HEK293 (cell line): Measurements from ENCODE around the gene RGS9.

Source experiments
- CTCF ChIA-PET: fragments of 350-600 bp; formaldehyde crosslinking; extraction: SDS; loops from one replicate; lab custom pipeline; 2021; ENCODE audit warnings: antibody characterized with exemption; lab: Yijun Ruan, JAX
- POLR2A ChIA-PET: fragments of 300-600 bp; formaldehyde crosslinking; extraction: SDS; loops from one replicate; lab custom pipeline; 2020; ENCODE audit warnings: antibody characterized with exemption, inconsistent platforms; lab: Yijun Ruan, JAX
- H3K27ac ChIP-seq: fragments of 200-500 bp; sonication (Bioruptor generic); 2 replicates; pipeline ENCODE4 v1.5.1; 2014; ENCODE audit warnings: low read depth, low read length, control low read depth, inconsistent platforms; ENCODE audit errors: extremely low read depth
- H3K36me3 ChIP-seq, 2 experiments: fragments of 200-500 bp in 1 of 2; sonication (Bioruptor generic) in 1 of 2; 1 replicate in 1 of 2; 2 replicates in 1 of 2; pipeline ENCODE4 v1.5.1; 2014 to 2017; ENCODE audit warnings: inconsistent platforms in 2 of 2, low read length in 2 of 2; ENCODE audit not compliant: control insufficient read depth in 2 of 2, insufficient read depth in 1 of 2
- H3K4me1 ChIP-seq: fragments of 200-500 bp; sonication (Bioruptor generic); 2 replicates; pipeline ENCODE4 v1.5.1; 2014; ENCODE audit warnings: mild to moderate bottlenecking, low read length, inconsistent platforms; ENCODE audit not compliant: control insufficient read depth, insufficient read depth
- H3K4me3 ChIP-seq: 2 replicates; pipeline ENCODE4 v1.5.1; 2011; ENCODE audit warnings: low read depth, mild to moderate bottlenecking, control low read depth, low read length, moderate library complexity
- H3K9me3 ChIP-seq: fragments of 200-500 bp; sonication (Bioruptor generic); 2 replicates; pipeline ENCODE4 v1.5.1; 2014; ENCODE audit warnings: low read depth, low read length, inconsistent platforms; ENCODE audit not compliant: control insufficient read depth, insufficient read depth
- EGR2 ChIP-seq: fragments of 450-650 bp; formaldehyde crosslinking; IDR thresholded peaks from 2 replicates; pipeline ENCODE4 v1.5.1; 2016; ENCODE audit warnings: low read depth, missing biosample characterization, missing genetic modification characterization
- HOXA7 ChIP-seq: sonication (generic); formaldehyde crosslinking; IDR thresholded peaks from 2 replicates; pipeline ENCODE4 v1.8.1; 2022; ENCODE audit warnings: missing genetic modification reagents, borderline replicate concordance
- MEIS1 ChIP-seq: sonication (generic); formaldehyde crosslinking; IDR thresholded peaks from 2 replicates; pipeline ENCODE4 v1.8.1; 2022; ENCODE audit warnings: missing genetic modification reagents, mild to moderate bottlenecking, borderline replicate concordance
- OVOL3 ChIP-seq: fragments of 450-650 bp; formaldehyde crosslinking; IDR thresholded peaks from 2 replicates; pipeline ENCODE4 v1.5.1; 2016; ENCODE audit warnings: missing biosample characterization, missing genetic modification characterization
- ZBTB48 ChIP-seq: fragments of 450-650 bp; formaldehyde crosslinking; IDR thresholded peaks from 2 replicates; pipeline ENCODE4 v1.5.1; 2016; ENCODE audit warnings: missing biosample characterization, missing genetic modification characterization
- ZBTB8A ChIP-seq: fragments of 450-650 bp; formaldehyde crosslinking; IDR thresholded peaks from 2 replicates; pipeline ENCODE4 v1.5.1; 2016; ENCODE audit warnings: missing biosample characterization, missing genetic modification characterization
- ZNF169 ChIP-seq: fragments of 450-650 bp; formaldehyde crosslinking; IDR thresholded peaks from 2 replicates; pipeline ENCODE4 v1.5.1; 2016; ENCODE audit warnings: missing biosample characterization, missing genetic modification characterization
- ZNF175 ChIP-seq: fragments of 450-650 bp; formaldehyde crosslinking; IDR thresholded peaks from 2 replicates; pipeline ENCODE4 v1.5.1; 2016; ENCODE audit warnings: missing biosample characterization, missing genetic modification characterization
- ZNF23 ChIP-seq: fragments of 450-650 bp; formaldehyde crosslinking; IDR thresholded peaks from 2 replicates; pipeline ENCODE4 v1.5.1; 2016; ENCODE audit warnings: missing biosample characterization, missing genetic modification characterization, borderline replicate concordance
- ZNF404 ChIP-seq: fragments of 450-650 bp; formaldehyde crosslinking; IDR thresholded peaks from 2 replicates; pipeline ENCODE4 v1.5.1; 2017; ENCODE audit warnings: missing biosample characterization, missing genetic modification characterization
- ZNF433 ChIP-seq: fragments of 450-650 bp; formaldehyde crosslinking; IDR thresholded peaks from 2 replicates; pipeline ENCODE4 v1.5.1; 2016; ENCODE audit warnings: missing biosample characterization, missing genetic modification characterization, low read depth
- ZNF555 ChIP-seq: fragments of 450-650 bp; formaldehyde crosslinking; conservative IDR thresholded peaks from 2 replicates; pipeline ENCODE4 v1.5.1; 2017; ENCODE audit warnings: missing biosample characterization, mild to moderate bottlenecking, missing genetic modification characterization, inconsistent platforms
- ZNF664 ChIP-seq: fragments of 450-650 bp; formaldehyde crosslinking; IDR thresholded peaks from 2 replicates; pipeline ENCODE4 v1.5.1; 2016; ENCODE audit warnings: missing biosample characterization, missing genetic modification characterization
- TF ChIP-seq, protein P1 (sequence below): fragments of 450-650 bp; formaldehyde crosslinking; IDR thresholded peaks from 2 replicates; pipeline ENCODE4 v1.5.1; 2016; ENCODE audit warnings: missing biosample characterization, missing genetic modification characterization, low read depth
- TF ChIP-seq, protein P2 (sequence below): fragments of 450-650 bp; formaldehyde crosslinking; conservative IDR thresholded peaks from 2 replicates; pipeline ENCODE4 v1.5.1; 2016; ENCODE audit warnings: low read depth, missing biosample characterization, missing genetic modification characterization
- TF ChIP-seq, protein P3 (sequence below): fragments of 450-650 bp; formaldehyde crosslinking; IDR thresholded peaks from 2 replicates; pipeline ENCODE4 v1.5.1; 2017; ENCODE audit warnings: missing biosample characterization, missing genetic modification characterization
- TF ChIP-seq, protein P4 (sequence below): IDR thresholded peaks from 2 replicates; pipeline ENCODE4 v1.6.1; 2011; ENCODE audit warnings: mild to moderate bottlenecking, low read depth, low read length, borderline replicate concordance
- TF ChIP-seq, protein P5 (sequence below): fragments of 450-650 bp; formaldehyde crosslinking; IDR thresholded peaks from 2 replicates; pipeline ENCODE4 v1.5.1; 2017; ENCODE audit warnings: missing biosample characterization, missing genetic modification characterization

RGS9 gene

DNA sequence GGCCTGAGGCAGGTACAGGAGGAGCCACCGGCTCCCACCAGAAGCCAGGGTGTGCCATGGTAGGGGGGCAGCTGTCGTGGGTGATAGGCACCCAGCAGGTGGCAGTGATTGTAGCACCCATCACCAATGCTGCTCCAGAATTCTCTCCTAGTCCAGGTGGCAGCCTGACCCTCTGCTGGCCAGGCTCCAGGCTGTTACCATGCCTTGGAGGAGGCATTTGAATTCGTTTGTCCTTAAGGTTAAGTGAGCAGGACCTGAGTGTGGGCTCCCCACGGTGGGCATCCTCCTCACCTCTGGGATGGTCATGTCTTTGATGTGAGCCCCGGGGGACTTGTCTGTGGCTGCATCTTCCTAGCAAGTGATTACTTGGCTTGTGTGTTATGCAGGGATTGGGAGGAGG lies 59.4 kb downstream of the RGS9 start:
- Histone ChIP-seq H3K4me3 (no peak overlapping the region), H3K9me3 (no peaks in the 10 kb centered on the region), H3K36me3 (no peaks in the 10 kb centered on the region), H3K27ac (no peak overlapping the region), H3K4me1 (no peaks in the 10 kb centered on the region)
- ChIA-PET POLR2A (no interaction called here), CTCF (interaction anchor here (0.6 to 1.6 kb wide), 6 partner anchors 19 to 1330 kb away, joined by 3 to 9 read pairs (median 3); no protein-coding TSS in a partner anchor)
- no peak for TF ChIP-seq ZNF404 (tag by site-specific recombination)
- TF ChIP-seq, protein P1, sequence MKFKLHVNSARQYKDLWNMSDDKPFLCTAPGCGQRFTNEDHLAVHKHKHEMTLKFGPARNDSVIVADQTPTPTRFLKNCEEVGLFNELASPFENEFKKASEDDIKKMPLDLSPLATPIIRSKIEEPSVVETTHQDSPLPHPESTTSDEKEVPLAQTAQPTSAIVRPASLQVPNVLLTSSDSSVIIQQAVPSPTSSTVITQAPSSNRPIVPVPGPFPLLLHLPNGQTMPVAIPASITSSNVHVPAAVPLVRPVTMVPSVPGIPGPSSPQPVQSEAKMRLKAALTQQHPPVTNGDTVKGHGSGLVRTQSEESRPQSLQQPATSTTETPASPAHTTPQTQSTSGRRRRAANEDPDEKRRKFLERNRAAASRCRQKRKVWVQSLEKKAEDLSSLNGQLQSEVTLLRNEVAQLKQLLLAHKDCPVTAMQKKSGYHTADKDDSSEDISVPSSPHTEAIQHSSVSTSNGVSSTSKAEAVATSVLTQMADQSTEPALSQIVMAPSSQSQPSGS (tag by site-specific recombination), result no peak
- TF ChIP-seq ZNF23 (tag by site-specific recombination), result no peak
- no peak for TF ChIP-seq EGR2
- TF ChIP-seq, protein P2, sequence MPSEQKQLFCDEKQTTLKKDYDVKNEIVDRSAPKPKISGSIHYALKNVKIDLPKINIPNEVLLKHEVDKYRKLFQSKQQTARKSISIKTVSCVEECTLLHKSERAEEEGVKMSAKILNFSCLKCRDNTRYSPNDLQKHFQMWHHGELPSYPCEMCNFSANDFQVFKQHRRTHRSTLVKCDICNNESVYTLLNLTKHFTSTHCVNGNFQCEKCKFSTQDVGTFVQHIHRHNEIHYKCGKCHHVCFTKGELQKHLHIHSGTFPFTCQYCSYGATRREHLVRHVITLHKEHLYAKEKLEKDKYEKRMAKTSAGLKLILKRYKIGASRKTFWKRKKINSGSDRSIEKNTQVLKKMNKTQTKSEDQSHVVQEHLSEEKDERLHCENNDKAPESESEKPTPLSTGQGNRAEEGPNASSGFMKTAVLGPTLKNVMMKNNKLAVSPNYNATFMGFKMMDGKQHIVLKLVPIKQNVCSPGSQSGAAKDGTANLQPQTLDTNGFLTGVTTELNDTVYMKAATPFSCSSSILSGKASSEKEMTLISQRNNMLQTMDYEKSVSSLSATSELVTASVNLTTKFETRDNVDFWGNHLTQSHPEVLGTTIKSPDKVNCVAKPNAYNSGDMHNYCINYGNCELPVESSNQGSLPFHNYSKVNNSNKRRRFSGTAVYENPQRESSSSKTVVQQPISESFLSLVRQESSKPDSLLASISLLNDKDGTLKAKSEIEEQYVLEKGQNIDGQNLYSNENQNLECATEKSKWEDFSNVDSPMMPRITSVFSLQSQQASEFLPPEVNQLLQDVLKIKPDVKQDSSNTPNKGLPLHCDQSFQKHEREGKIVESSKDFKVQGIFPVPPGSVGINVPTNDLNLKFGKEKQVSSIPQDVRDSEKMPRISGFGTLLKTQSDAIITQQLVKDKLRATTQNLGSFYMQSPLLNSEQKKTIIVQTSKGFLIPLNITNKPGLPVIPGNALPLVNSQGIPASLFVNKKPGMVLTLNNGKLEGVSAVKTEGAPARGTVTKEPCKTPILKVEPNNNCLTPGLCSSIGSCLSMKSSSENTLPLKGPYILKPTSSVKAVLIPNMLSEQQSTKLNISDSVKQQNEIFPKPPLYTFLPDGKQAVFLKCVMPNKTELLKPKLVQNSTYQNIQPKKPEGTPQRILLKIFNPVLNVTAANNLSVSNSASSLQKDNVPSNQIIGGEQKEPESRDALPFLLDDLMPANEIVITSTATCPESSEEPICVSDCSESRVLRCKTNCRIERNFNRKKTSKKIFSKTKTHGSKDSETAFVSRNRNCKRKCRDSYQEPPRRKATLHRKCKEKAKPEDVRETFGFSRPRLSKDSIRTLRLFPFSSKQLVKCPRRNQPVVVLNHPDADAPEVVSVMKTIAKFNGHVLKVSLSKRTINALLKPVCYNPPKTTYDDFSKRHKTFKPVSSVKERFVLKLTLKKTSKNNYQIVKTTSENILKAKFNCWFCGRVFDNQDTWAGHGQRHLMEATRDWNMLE (tag by site-specific recombination), result no peak
- no peak for TF ChIP-seq ZBTB8A (tag by site-specific recombination)

DNA sequence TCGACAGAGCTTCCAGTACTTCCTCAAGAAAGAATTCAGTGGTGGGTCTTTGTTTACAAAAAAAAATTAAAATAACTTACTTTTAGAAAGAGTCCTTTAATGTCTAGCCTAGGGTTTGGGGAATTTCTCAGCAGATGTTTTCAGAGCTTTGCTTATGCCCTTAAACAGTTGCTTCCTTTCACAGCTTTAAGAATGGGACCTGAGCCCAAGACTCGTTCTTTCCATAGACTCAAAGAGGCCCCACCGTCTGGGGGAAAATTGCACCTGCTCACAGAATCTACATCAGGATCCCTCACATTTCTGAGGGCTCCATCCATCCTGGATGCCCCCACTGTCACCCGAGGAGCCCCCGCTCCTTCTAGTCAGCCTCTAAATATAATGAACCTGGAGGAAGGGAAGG lies 60.0 kb downstream of the RGS9 start:
- Histone ChIP-seq H3K36me3 (no peaks in the 10 kb centered on the region), H3K4me3 (no peak overlapping the region)
- POLR2A ChIA-PET, result no interaction called here
- TF ChIP-seq, protein P3, sequence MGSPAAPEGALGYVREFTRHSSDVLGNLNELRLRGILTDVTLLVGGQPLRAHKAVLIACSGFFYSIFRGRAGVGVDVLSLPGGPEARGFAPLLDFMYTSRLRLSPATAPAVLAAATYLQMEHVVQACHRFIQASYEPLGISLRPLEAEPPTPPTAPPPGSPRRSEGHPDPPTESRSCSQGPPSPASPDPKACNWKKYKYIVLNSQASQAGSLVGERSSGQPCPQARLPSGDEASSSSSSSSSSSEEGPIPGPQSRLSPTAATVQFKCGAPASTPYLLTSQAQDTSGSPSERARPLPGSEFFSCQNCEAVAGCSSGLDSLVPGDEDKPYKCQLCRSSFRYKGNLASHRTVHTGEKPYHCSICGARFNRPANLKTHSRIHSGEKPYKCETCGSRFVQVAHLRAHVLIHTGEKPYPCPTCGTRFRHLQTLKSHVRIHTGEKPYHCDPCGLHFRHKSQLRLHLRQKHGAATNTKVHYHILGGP (tag by site-specific recombination), result no peak
- TF ChIP-seq ZNF175 (no peak), MEIS1 (no peak), ZNF169 (tag by site-specific recombination) (no peak), ZNF555 (tag by site-specific recombination) (no peak), OVOL3 (tag by site-specific recombination) (no peak), HOXA7 (no peak), ZBTB48 (no peak), ZNF664 (no peak), ZNF433 (tag by site-specific recombination) (no peak)
- TF ChIP-seq, protein P4, sequence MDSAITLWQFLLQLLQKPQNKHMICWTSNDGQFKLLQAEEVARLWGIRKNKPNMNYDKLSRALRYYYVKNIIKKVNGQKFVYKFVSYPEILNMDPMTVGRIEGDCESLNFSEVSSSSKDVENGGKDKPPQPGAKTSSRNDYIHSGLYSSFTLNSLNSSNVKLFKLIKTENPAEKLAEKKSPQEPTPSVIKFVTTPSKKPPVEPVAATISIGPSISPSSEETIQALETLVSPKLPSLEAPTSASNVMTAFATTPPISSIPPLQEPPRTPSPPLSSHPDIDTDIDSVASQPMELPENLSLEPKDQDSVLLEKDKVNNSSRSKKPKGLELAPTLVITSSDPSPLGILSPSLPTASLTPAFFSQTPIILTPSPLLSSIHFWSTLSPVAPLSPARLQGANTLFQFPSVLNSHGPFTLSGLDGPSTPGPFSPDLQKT, result no peak
- TF ChIP-seq, protein P5, sequence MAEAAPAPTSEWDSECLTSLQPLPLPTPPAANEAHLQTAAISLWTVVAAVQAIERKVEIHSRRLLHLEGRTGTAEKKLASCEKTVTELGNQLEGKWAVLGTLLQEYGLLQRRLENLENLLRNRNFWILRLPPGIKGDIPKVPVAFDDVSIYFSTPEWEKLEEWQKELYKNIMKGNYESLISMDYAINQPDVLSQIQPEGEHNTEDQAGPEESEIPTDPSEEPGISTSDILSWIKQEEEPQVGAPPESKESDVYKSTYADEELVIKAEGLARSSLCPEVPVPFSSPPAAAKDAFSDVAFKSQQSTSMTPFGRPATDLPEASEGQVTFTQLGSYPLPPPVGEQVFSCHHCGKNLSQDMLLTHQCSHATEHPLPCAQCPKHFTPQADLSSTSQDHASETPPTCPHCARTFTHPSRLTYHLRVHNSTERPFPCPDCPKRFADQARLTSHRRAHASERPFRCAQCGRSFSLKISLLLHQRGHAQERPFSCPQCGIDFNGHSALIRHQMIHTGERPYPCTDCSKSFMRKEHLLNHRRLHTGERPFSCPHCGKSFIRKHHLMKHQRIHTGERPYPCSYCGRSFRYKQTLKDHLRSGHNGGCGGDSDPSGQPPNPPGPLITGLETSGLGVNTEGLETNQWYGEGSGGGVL (tag by site-specific recombination), result no peak
- TF ChIP-seq, all 188 proteins: peak for 0
- Histone ChIP-seq H3K27ac (no peak overlapping the region), H3K9me3 (no peaks in the 10 kb centered on the region), H3K4me1 (no peaks in the 10 kb centered on the region)
- CTCF ChIA-PET, result interaction anchor here (0.6 to 1.8 kb wide), 8 partner anchors 9 to 1331 kb away, joined by 3 to 9 read pairs (median 4); no protein-coding TSS in a partner anchor
